Neural progenitor cell (in vitro differentiated cells): ENCODE measurements around the gene ZC3H12D. TPM values are rescaled to one million over a fixed set of nuclear protein-coding genes. Genes with fewer than 3 reads are reported as not detected.

ENCODE experiments used
- DNase-seq: peaks from one replicate; pipeline ENCODE4 v3.0.0-alpha.2; 2016; ENCODE audit warnings: low spot score
- H2AFZ ChIP-seq: fragments of 200-600 bp; sonication (generic); replicated peaks from 2 replicates; pipeline ENCODE4 v1.6.1; 2016; ENCODE audit warnings: antibody characterized with exemption
- H3F3A ChIP-seq: fragments of 200-600 bp; sonication (generic); 2 replicates; pipeline ENCODE4 v1.6.1; 2016; ENCODE audit warnings: antibody characterized with exemption, low read depth
- H3K27ac ChIP-seq: fragments of 200-600 bp; sonication (generic); 2 replicates; pipeline ENCODE4 v1.5.1; 2016; ENCODE audit warnings: mild to moderate bottlenecking
- H3K27me3 ChIP-seq: fragments of 200-600 bp; sonication (generic); 2 replicates; pipeline ENCODE4 v1.6.1; 2016; ENCODE audit warnings: mild to moderate bottlenecking, moderate library complexity
- H3K36me3 ChIP-seq: fragments of 200-600 bp; sonication (generic); 2 replicates; pipeline ENCODE4 v1.5.1; 2016
- H3K4me1 ChIP-seq: fragments of 200-600 bp; sonication (generic); 2 replicates; pipeline ENCODE4 v1.6.1; 2016; ENCODE audit warnings: mixed run types
- H3K4me2 ChIP-seq: fragments of 200-600 bp; sonication (generic); 2 replicates; pipeline ENCODE4 v1.6.1; 2016
- H3K4me3 ChIP-seq: fragments of 200-600 bp; sonication (generic); 2 replicates; pipeline ENCODE4 v1.5.1; 2016
- H3K79me2 ChIP-seq: fragments of 200-600 bp; sonication (generic); 2 replicates; pipeline ENCODE4 v1.6.1; 2016; ENCODE audit warnings: low read depth
- H3K9ac ChIP-seq: fragments of 200-600 bp; sonication (generic); 2 replicates; pipeline ENCODE4 v1.6.1; 2016
- H3K9me3 ChIP-seq: fragments of 200-600 bp; sonication (generic); 2 replicates; pipeline ENCODE4 v1.5.1; 2016; ENCODE audit warnings: low read depth
- H4K20me1 ChIP-seq: fragments of 200-600 bp; sonication (generic); 2 replicates; pipeline ENCODE4 v1.6.1; 2016; ENCODE audit warnings: low read depth
- H3K27ac Mint-ChIP-seq: 3 replicates; pipeline ENCODE4 v1.8.0; 2021; ENCODE audit warnings: mixed read lengths
- H3K27me3 Mint-ChIP-seq: 2 replicates; pipeline ENCODE4 v1.8.0; 2022; ENCODE audit warnings: low read depth, mild to moderate bottlenecking, inconsistent platforms, moderate library complexity, mixed read lengths; ENCODE audit not compliant: insufficient read depth
- H3K36me3 Mint-ChIP-seq: 3 replicates; pipeline ENCODE4 v1.8.0; 2021; ENCODE audit warnings: mixed read lengths
- H3K4me1 Mint-ChIP-seq: 3 replicates; pipeline ENCODE4 v1.8.0; 2021; ENCODE audit warnings: mixed read lengths
- H3K4me3 Mint-ChIP-seq: 3 replicates; pipeline ENCODE4 v1.8.0; 2021; ENCODE audit warnings: mild to moderate bottlenecking, moderate library complexity, mixed read lengths
- H3K9me3 Mint-ChIP-seq: 3 replicates; pipeline ENCODE4 v1.8.0; 2020; ENCODE audit warnings: mixed read lengths
- EZH2 ChIP-seq: fragments of 200-600 bp; sonication (generic); IDR thresholded peaks from 2 replicates; pipeline ENCODE4 v1.6.1; 2017; ENCODE audit warnings: antibody characterized with exemption, mild to moderate bottlenecking, moderate library complexity
- EZH2phosphoT487 ChIP-seq: fragments of 200-600 bp; sonication (generic); IDR thresholded peaks from 2 replicates; pipeline ENCODE4 v1.6.1; 2017; ENCODE audit warnings: antibody characterized with exemption
- total RNA-seq: library from RNA; depleted of rRNA; stranded (reverse); fragments of >200 nt; gene quantifications from 2 replicates; pipeline ENCODE4 v1.2.3, GENCODE V29; 2015; ENCODE audit warnings: low replicate concordance
- TF ChIP-seq, protein P1 (sequence below): fragments of 200-600 bp; sonication (generic); IDR thresholded peaks from 2 replicates; pipeline ENCODE4 v1.5.1; 2017; ENCODE audit warnings: antibody characterized with exemption, mild to moderate bottlenecking

The ZC3H12D gene
- total RNA-seq, 1 donor from 2014 or later = not detected

DNA sequence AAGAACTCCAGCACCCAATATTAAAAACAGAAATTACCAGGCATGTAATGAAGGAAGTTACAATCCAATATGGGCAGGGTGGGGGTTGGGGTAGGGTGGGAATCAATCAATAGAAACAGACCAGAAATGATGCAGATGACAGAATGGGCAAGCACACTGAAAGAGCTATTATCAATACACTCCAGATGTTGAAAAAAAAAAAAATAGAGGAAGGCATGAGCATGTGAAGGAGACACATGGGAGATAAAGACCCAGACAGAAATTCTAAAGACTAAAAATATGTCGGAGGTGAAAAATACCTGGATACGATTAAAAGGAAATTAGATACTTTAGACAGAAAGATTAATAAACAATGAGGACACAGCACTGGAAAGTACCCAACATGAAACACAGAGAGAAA lies 19.1 kb upstream of the ZC3H12D start:
- TF ChIP-seq EZH2 (no peak), EZH2phosphoT487 (no peak)
- TF ChIP-seq, protein P1, sequence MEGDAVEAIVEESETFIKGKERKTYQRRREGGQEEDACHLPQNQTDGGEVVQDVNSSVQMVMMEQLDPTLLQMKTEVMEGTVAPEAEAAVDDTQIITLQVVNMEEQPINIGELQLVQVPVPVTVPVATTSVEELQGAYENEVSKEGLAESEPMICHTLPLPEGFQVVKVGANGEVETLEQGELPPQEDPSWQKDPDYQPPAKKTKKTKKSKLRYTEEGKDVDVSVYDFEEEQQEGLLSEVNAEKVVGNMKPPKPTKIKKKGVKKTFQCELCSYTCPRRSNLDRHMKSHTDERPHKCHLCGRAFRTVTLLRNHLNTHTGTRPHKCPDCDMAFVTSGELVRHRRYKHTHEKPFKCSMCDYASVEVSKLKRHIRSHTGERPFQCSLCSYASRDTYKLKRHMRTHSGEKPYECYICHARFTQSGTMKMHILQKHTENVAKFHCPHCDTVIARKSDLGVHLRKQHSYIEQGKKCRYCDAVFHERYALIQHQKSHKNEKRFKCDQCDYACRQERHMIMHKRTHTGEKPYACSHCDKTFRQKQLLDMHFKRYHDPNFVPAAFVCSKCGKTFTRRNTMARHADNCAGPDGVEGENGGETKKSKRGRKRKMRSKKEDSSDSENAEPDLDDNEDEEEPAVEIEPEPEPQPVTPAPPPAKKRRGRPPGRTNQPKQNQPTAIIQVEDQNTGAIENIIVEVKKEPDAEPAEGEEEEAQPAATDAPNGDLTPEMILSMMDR = no peak

DNA sequence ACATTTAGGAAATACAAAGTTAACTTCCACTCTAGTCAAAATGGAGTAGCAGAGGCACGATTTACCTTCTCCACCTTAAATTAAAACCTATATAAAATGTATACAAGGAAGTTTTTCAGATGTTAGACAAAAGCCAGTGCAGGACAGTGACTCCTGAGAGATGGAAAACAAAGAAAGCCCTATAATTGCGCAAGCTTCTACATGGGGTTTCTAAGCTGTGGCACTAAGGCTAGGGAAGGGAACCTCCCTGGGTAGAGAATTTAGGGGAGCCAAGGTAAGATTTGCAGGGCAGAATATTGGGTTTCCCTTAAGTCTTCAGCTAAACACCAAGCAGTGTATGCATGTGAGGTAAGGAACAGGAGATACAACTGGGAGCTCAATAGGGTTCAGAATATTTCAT lies 18.5 kb upstream of the ZC3H12D start:
- no peaks in the 10 kb centered on the region for H3K27me3 Mint-ChIP-seq
- H3K27ac ChIP-seq = no peak overlapping the region

More for the DNA sequence above, 19.1 kb upstream of the ZC3H12D start:
- no peaks in the 10 kb centered on the region for H3K27me3 Mint-ChIP-seq
- no peaks in the 10 kb centered on the region for H3K36me3 ChIP-seq
- H3K4me1 ChIP-seq = no peaks in the 10 kb centered on the region
- H3K36me3 Mint-ChIP-seq = peaks cover 7% of the 10 kb centered on the region
- no peaks in the 10 kb centered on the region for H4K20me1 ChIP-seq
- H3K4me1 Mint-ChIP-seq = no peaks in the 10 kb centered on the region
- H3K9ac ChIP-seq = no peak overlapping the region
- H3K27ac ChIP-seq = no peak overlapping the region
- no peaks in the 10 kb centered on the region for H3K27me3 ChIP-seq
- no peak overlapping the region for H3K4me2 ChIP-seq
- no peaks in the 10 kb centered on the region for H3K9me3 Mint-ChIP-seq
- no peak overlapping the region for H3K27ac Mint-ChIP-seq
- no peak overlapping the region for H2AFZ ChIP-seq
- H3K79me2 ChIP-seq = no peaks in the 10 kb centered on the region
- H3F3A ChIP-seq = no peaks in the 10 kb centered on the region
- no peak for DNase-seq
- H3K4me3 Mint-ChIP-seq = no peak overlapping the region
- H3K9me3 ChIP-seq = no peaks in the 10 kb centered on the region
- H3K4me3 ChIP-seq = no peak overlapping the region

DNA sequence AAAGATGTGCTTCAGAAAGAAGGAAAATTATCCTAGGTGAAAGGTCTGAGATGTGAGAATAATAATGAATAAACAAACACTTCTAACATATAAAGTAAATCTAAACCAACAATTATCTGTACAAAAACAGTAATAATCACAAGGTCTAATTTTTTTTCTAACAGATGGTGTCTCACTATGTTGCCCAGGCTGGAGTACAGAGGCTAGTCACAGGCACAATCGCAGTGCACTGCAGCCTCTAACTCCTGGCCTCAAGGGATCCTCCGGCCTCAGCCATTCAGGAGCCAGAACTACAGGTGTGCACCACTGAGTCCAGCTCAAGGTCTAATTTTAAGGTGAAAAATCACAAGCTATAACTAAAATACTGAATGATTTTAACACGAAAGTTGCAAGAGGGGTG lies 17.0 kb upstream of the ZC3H12D start:
- Histone ChIP-seq H3K9ac (no peak overlapping the region), H3F3A (no peaks in the 10 kb centered on the region), H3K27me3 (no peaks in the 10 kb centered on the region), H3K36me3 (no peaks in the 10 kb centered on the region), H3K27ac (no peak overlapping the region), H3K79me2 (no peaks in the 10 kb centered on the region), H3K4me2 (no peak overlapping the region), H3K4me1 (no peaks in the 10 kb centered on the region), H3K4me3 (no peak overlapping the region), H4K20me1 (no peaks in the 10 kb centered on the region), H2AFZ (no peak overlapping the region), H3K9me3 (no peaks in the 10 kb centered on the region)
- peaks cover 7% of the 10 kb centered on the region for H3K36me3 Mint-ChIP-seq
- no peaks in the 10 kb centered on the region for H3K4me1 Mint-ChIP-seq
- H3K9me3 Mint-ChIP-seq = no peaks in the 10 kb centered on the region
- TF ChIP-seq, protein P1 = no peak
- no peak for TF ChIP-seq EZH2phosphoT487
- no peak for TF ChIP-seq EZH2
- no peaks in the 10 kb centered on the region for H3K27me3 Mint-ChIP-seq
- H3K4me3 Mint-ChIP-seq = no peak overlapping the region
- DNase-seq = no peak
- no peak overlapping the region for H3K27ac Mint-ChIP-seq

More for the DNA sequence above, 18.5 kb upstream of the ZC3H12D start:
- H3K27me3 ChIP-seq = no peaks in the 10 kb centered on the region
- Mint-ChIP-seq H3K27ac (no peak overlapping the region), H3K4me3 (no peak overlapping the region), H3K4me1 (no peaks in the 10 kb centered on the region), H3K9me3 (no peaks in the 10 kb centered on the region), H3K36me3 (peaks cover 7% of the 10 kb centered on the region)
- H3K9me3 ChIP-seq = no peaks in the 10 kb centered on the region
- no peak for TF ChIP-seq EZH2phosphoT487
- no peak for TF ChIP-seq EZH2
- TF ChIP-seq, protein P1 = no peak
- no peak for DNase-seq
- H3K4me3 ChIP-seq = no peak overlapping the region
- H3K4me1 ChIP-seq = no peaks in the 10 kb centered on the region
- H3K36me3 ChIP-seq = no peaks in the 10 kb centered on the region
- no peaks in the 10 kb centered on the region for H3K79me2 ChIP-seq
- H3K4me2 ChIP-seq = no peak overlapping the region
- no peaks in the 10 kb centered on the region for H4K20me1 ChIP-seq
- H3F3A ChIP-seq = no peaks in the 10 kb centered on the region
- no peak overlapping the region for H3K9ac ChIP-seq
- no peak overlapping the region for H2AFZ ChIP-seq
